IMR-90 (cell line): ENCODE measurements around the gene MGAT4A. TPM values are rescaled to one million over a fixed set of nuclear protein-coding genes. Genes with fewer than 3 reads are reported as not detected.

Experiments used
- ATAC-seq: fragments of 200-7000 bp; cut with Tn5 transposase; 2 replicates; pipeline ENCODE4 v1.9.1; 2020; ENCODE audit warnings: low read depth, mild to moderate bottlenecking, moderate library complexity
- BruUV-seq: library from RNA; stranded (reverse); fragments of 400-500 nt; replicated peaks from 2 replicates; lab custom pipeline; 2021; lab: Mats Ljungman, UMichigan
- CTCF ChIA-PET: fragments of 300-600 bp; formaldehyde crosslinking; extraction: SDS; loops from one replicate; lab custom pipeline; 2021; ENCODE audit warnings: antibody characterized with exemption; lab: Yijun Ruan, JAX
- POLR2A ChIA-PET: fragments of 300-600 bp; sonication (Branson Sonifier 250); formaldehyde crosslinking; loops from one replicate; lab custom pipeline; 2022; ENCODE audit warnings: antibody characterized with exemption; ENCODE audit not compliant: unreplicated experiment; lab: Charles Lee
- DNase-seq: peaks from one replicate; pipeline ENCODE4 v3.0.0; 2013
- H2AFZ ChIP-seq: replicated peaks from 2 replicates; pipeline ENCODE3; 2013; ENCODE audit warnings: low read length, mild to moderate bottlenecking; ENCODE audit not compliant: poor library complexity
- H2AK5ac ChIP-seq: 2 replicates; pipeline ENCODE4 v1.6.1; 2013; ENCODE audit warnings: low read depth, low read length, inconsistent platforms
- H2AK9ac ChIP-seq: replicated peaks from 2 replicates; pipeline ENCODE3; 2013; ENCODE audit warnings: mild to moderate bottlenecking, low read depth, low read length, moderate library complexity; ENCODE audit not compliant: poor library complexity
- H2BK120ac ChIP-seq: 2 replicates; pipeline ENCODE4 v1.6.1; 2013; ENCODE audit warnings: low read depth, low read length, inconsistent platforms
- H2BK15ac ChIP-seq: 3 replicates; pipeline ENCODE4 v1.6.1; 2013; ENCODE audit warnings: low read depth, low read length, inconsistent platforms
- H2BK20ac ChIP-seq: 2 replicates; pipeline ENCODE4 v1.6.1; 2013; ENCODE audit warnings: low read depth, mild to moderate bottlenecking, inconsistent platforms, low read length, moderate library complexity
- H2BK5ac ChIP-seq: 2 replicates; pipeline ENCODE4 v1.6.1; 2013; ENCODE audit warnings: mild to moderate bottlenecking, low read depth, low read length, inconsistent platforms; ENCODE audit not compliant: poor library complexity, severe bottlenecking
- H3K14ac ChIP-seq: replicated peaks from 2 replicates; pipeline ENCODE4 v1.6.1; 2013; ENCODE audit warnings: low read depth, low read length, inconsistent platforms
- H3K18ac ChIP-seq: 2 replicates; pipeline ENCODE4 v1.6.1; 2013; ENCODE audit warnings: low read depth, low read length, control low read depth
- H3K23ac ChIP-seq: 2 replicates; pipeline ENCODE4 v1.6.1; 2013; ENCODE audit warnings: low read depth, low read length, inconsistent platforms
- H3K27ac ChIP-seq: 2 replicates; pipeline ENCODE4 v1.5.1; 2013; ENCODE audit warnings: mild to moderate bottlenecking, control low read depth, low read length; ENCODE audit not compliant: insufficient read depth
- H3K27me3 ChIP-seq: 2 replicates; pipeline ENCODE4 v1.6.1; 2013; ENCODE audit warnings: low read length; ENCODE audit not compliant: control insufficient read depth, insufficient read depth
- H3K36me3 ChIP-seq: 2 replicates; pipeline ENCODE4 v1.6.1; 2013; ENCODE audit warnings: low read length, mixed read lengths; ENCODE audit not compliant: control insufficient read depth, insufficient read depth
- H3K4ac ChIP-seq: 2 replicates; pipeline ENCODE4 v1.6.1; 2013; ENCODE audit warnings: low read depth, low read length, inconsistent platforms
- H3K4me1 ChIP-seq: 2 replicates; pipeline ENCODE4 v1.6.1; 2013; ENCODE audit warnings: low read length, mixed read lengths; ENCODE audit not compliant: control insufficient read depth, insufficient read depth
- H3K4me2 ChIP-seq: 2 replicates; pipeline ENCODE4 v1.6.1; 2013; ENCODE audit warnings: low read depth, mild to moderate bottlenecking, control low read depth, low read length, moderate library complexity
- H3K4me3 ChIP-seq: 2 replicates; pipeline ENCODE4 v1.5.1; 2013; ENCODE audit warnings: low read depth, mild to moderate bottlenecking, control low read depth, low read length, moderate library complexity; ENCODE audit not compliant: insufficient read depth
- H3K56ac ChIP-seq: 2 replicates; pipeline ENCODE4 v1.6.1; 2013; ENCODE audit warnings: low read length, inconsistent platforms; ENCODE audit not compliant: insufficient read depth; ENCODE audit errors: extremely low read depth
- H3K79me1 ChIP-seq, 2 experiments: 2 replicates each; pipeline ENCODE4 v1.6.1; 2013; ENCODE audit warnings: low read length in 2 of 2, inconsistent platforms in 1 of 2, low read depth in 1 of 2
- H3K9ac ChIP-seq: 2 replicates; pipeline ENCODE4 v1.6.1; 2013; ENCODE audit warnings: low read depth, low read length, control low read depth
- H3K9me1 ChIP-seq: 2 replicates; pipeline ENCODE4 v1.6.1; 2013; ENCODE audit warnings: low read length, inconsistent platforms; ENCODE audit not compliant: insufficient read depth
- H3K9me3 ChIP-seq: 2 replicates; pipeline ENCODE4 v1.6.1; 2013; ENCODE audit warnings: low read length; ENCODE audit not compliant: control insufficient read depth, insufficient read depth
- H4K20me1 ChIP-seq: 2 replicates; pipeline ENCODE4 v1.6.1; 2013; ENCODE audit warnings: low read length, inconsistent platforms; ENCODE audit not compliant: insufficient read depth
- H4K5ac ChIP-seq: 2 replicates; pipeline ENCODE4 v1.6.1; 2013; ENCODE audit warnings: mild to moderate bottlenecking, low read depth, low read length, control low read depth
- H4K8ac ChIP-seq, 2 experiments: 2 replicates each; pipeline ENCODE4 v1.6.1; 2013; ENCODE audit warnings: low read depth in 2 of 2, low read length in 2 of 2, control low read depth in 1 of 2, inconsistent platforms in 1 of 2
- H4K91ac ChIP-seq: 2 replicates; pipeline ENCODE4 v1.6.1; 2013; ENCODE audit warnings: low read depth, low read length, inconsistent platforms; ENCODE audit not compliant: insufficient read depth
- ELK1 ChIP-seq: fragments of 150-350 bp; IDR thresholded peaks from 2 replicates; pipeline ENCODE4 v1.6.1; 2016; ENCODE audit warnings: low read depth, mild to moderate bottlenecking, low read length, moderate library complexity, borderline replicate concordance
- MAFK ChIP-seq: IDR thresholded peaks from 2 replicates; pipeline ENCODE4 v1.6.1; 2012; ENCODE audit warnings: low read depth, low read length, improper control_type of control experiment
- NFE2L2 ChIP-seq: fragments of 150-350 bp; IDR thresholded peaks from 2 replicates; pipeline ENCODE4 v1.6.1; 2016; ENCODE audit warnings: low read depth, mild to moderate bottlenecking, low read length
- POLR2A ChIP-seq: IDR thresholded peaks from 2 replicates; pipeline ENCODE4 v1.6.1; 2012; ENCODE audit warnings: mild to moderate bottlenecking, low read depth, low read length
- USF2 ChIP-seq: fragments of 150-350 bp; IDR thresholded peaks from 2 replicates; pipeline ENCODE4 v1.6.1; 2017; ENCODE audit warnings: mild to moderate bottlenecking, antibody characterized with exemption, low read length, low read depth
- WGBS, 2 experiments: methylation state at CpG; one replicate each; pipeline versions ENCODE4 v1.1.5 to v1.1.7; 2013; ENCODE audit warnings: missing lambda C conversion rate in 2 of 2; ENCODE audit not compliant: insufficient read length in 1 of 2; ENCODE audit errors: extremely low coverage in 2 of 2; 5-methylcytosine and 5-hydroxymethylcytosine counted together
- dilution Hi-C: fragments of 300-500 bp; cut with HindIII; formaldehyde crosslinking; loops from one replicate; pipeline ENCODE4 v1.14.3; 2018; ENCODE audit warnings: low sequenced_read_pairs; ENCODE audit not compliant: unreplicated experiment
- in situ Hi-C: fragments of 300-500 bp; cut with MboI; formaldehyde crosslinking; loops from 3 replicates; pipeline ENCODE4 v1.14.3; 2019; ENCODE audit warnings: low sequenced_read_pairs, inconsistent platforms, mixed read lengths
- intact Hi-C: fragments of 100-400 bp; cut with micrococcal nuclease; formaldehyde crosslinking; loops from 2 replicates; pipeline ENCODE4 v1.10.0; 2022
- polyA plus RNA-seq, 3 experiments: library from polyadenylated mRNA; depleted of rRNA; stranded (reverse); fragments of >200 nt; gene quantifications; 2 replicates each; pipeline ENCODE4 v1.2.3, GENCODE V29; 2012; ENCODE audit warnings: low replicate concordance in 1 of 3
- total RNA-seq: library from RNA; depleted of rRNA; stranded (reverse); fragments of >200 nt; gene quantifications from 2 replicates; pipeline ENCODE4 v1.2.3, GENCODE V29; 2012

Gene MGAT4A
- total and polyA plus RNA-seq, 2 of the 4 experiments (the other 2 are of a cell fraction), result under 0.01 TPM; not detected in 1

- H3K27ac ChIP-seq, result no peak overlapping the region
- H2AK9ac ChIP-seq, result no peak overlapping the region
- no CpG with 5 or more reads among the region's 13 CpGs for WGBS, 2 experiments
Measured at GRCh38 chr2:98573426-98573825, 157.5 kb downstream of the MGAT4A start.

More at GRCh38 chr2:98573426-98573825, 157.5 kb downstream of the MGAT4A start:
- no TSS peak for BruUV-seq
- Histone ChIP-seq H3K4me2 (no peak overlapping the region), H3K9me3 (no peaks in the 10 kb centered on the region), H2BK15ac (no peak overlapping the region), H3K23ac (no peak overlapping the region), H3K9ac (no peak overlapping the region), H3K36me3 (peaks cover 37% of the 10 kb centered on the region), H3K9me1 (peaks cover 9% of the 10 kb centered on the region), H4K8ac (no peak overlapping the region), H3K4me1 (no peaks in the 10 kb centered on the region), H4K5ac (no peak overlapping the region), H3K56ac (no peak overlapping the region), H4K91ac (no peak overlapping the region), H3K27me3 (no peaks in the 10 kb centered on the region), H2BK120ac (no peak overlapping the region), H3K4me3 (no peak overlapping the region), H4K20me1 (peaks cover 4% of the 10 kb centered on the region; the same call in 1 of the 2 replicates), H3K79me1 (no peaks in the 10 kb centered on the region; a peak in 1 of 4 replicates), H2BK5ac (no peak overlapping the region), H3K4ac (no peak overlapping the region), H2AK5ac (no peak overlapping the region), H2BK20ac (no peak overlapping the region), H3K14ac (no peak overlapping the region), H2AFZ (no peak overlapping the region), H3K18ac (no peak overlapping the region)
- DNase-seq (no peak), ATAC-seq (no peak)
- POLR2A ChIA-PET, result no interaction called here
- in situ Hi-C loops, result no loop called here
- no peak for TF ChIP-seq POLR2A
- no peak for TF ChIP-seq NFE2L2
- TF ChIP-seq MAFK, result no peak
- TF ChIP-seq USF2, result no peak
- no peak for TF ChIP-seq ELK1
- dilution Hi-C loops, result no loop called here
- intact Hi-C loops, result no loop called here
- CTCF ChIA-PET, result no interaction called here
